Stimulated activated CD8-positive, alpha-beta memory T cell treated with anti-CD3 and anti-CD28 coated beads, Interleukin-15, amount 100 ng/mL, for 1 hour (primary cell): Measurements from ENCODE around the gene TMEM86A.

Experiments
- DNase-seq: peaks from one replicate; pipeline ENCODE4 v3.0.0-alpha.2; 2020; ENCODE audit warnings: low read depth

The TMEM86A gene

DNA sequence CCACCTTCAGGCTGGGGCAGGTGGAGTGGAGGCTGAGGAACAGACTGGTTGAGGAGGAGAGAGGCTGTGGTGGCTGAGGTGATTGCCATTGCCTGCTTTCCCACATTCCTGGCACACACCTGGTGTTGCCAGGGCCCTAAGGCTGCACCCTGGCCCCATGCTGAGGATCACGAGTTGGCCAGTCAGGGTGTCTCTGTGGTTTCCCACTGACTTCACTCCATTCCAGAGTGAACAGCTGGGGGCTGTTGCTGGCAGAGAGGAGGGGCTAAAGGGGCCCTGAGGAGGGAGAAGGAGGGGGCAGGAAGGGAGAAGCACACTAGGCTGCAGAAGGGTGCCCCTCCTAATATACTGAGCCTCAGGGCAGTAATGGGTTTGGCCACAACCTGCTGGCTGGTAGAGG is 1.8 kb downstream of the TMEM86A start:
- no peak for DNase-seq

GRCh38 chr11:18700872-18701271 is 2.3 kb downstream of the TMEM86A start:
- no peak for DNase-seq

GRCh38 chr11:18701614-18702216 is 3.1 kb downstream of the TMEM86A start:
- no peak for DNase-seq

GRCh38 chr11:18703001-18703763 is 4.6 kb downstream of the TMEM86A start:
- DNase-seq: no peak

- no peak for DNase-seq
Observed at GRCh38 chr11:18704045-18704645, 5.6 kb downstream of the TMEM86A start.

DNA sequence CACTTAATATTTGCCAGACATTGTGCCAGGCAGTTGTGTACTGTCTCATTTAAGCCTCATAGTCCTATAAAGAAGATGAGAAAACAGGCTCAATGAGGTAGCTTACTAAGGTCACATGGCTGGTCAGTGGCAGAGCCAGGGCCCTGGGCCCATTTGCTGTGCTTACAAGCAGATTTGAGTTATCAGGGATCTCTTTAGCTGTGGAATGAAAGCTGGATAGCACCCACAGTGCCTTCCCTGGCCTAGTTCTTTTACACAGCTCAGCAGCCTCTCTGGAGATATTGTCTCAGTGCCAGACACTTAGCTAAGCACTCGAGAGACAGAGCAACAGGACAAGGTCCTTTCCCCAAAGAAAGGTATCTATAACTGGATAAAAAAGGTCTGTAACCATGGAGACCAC is 6.1 kb downstream of the TMEM86A start:
- no peak for DNase-seq

GRCh38 chr11:18705651-18706281 is 7.2 kb downstream of the TMEM86A start:
- DNase-seq: no peak

DNA sequence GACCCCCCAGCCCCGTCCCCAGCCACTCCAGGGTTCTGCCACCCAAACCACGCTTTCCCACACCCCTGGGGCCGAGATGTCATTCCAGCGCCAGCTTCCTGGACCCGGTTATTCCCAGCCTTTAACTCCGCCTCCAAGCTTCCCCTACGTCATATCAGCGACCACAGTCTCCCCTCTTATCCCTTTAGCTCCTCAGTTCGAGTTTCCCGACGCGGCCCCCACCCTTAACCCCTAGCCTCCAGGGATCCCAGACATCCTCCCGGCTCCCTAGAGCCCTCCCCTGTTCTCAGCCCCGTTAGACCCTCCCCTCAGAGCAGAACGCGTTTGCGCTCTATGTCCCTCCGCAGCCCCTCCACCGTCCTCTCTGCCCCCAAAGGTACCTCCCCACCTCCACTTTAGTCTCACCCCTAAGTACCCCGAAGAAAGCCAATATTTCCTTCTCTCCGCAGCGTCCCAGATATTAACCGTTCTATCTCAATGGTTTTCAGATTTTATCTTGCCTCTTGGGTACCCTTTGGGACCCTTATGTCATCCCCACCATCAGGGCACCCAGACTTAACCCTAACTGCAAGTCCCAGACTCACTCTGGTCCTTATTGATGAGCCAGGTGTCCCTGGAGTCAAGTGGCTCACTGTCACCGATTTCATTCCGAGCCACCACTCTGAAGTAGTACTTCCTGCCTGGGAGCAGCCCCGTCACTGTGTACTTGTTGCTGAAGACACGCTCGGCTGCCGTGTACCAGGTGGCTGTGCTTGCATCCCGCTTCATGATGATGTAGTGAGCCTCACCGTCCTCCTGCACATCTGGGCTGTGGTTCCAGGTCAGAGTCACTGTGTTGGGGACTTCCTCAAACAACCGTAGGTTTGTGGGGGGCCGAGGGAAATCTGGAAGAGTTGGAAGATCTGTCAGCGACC is 8.0 kb downstream of the TMEM86A start:
- DNase-seq: peak; percentile 20

GRCh38 chr11:18707811-18708340 is 9.3 kb downstream of the TMEM86A start:
- DNase-seq: no peak

- DNase-seq: no peak
Observed at GRCh38 chr11:18709414-18709813, 10.8 kb downstream of the TMEM86A start.

DNA sequence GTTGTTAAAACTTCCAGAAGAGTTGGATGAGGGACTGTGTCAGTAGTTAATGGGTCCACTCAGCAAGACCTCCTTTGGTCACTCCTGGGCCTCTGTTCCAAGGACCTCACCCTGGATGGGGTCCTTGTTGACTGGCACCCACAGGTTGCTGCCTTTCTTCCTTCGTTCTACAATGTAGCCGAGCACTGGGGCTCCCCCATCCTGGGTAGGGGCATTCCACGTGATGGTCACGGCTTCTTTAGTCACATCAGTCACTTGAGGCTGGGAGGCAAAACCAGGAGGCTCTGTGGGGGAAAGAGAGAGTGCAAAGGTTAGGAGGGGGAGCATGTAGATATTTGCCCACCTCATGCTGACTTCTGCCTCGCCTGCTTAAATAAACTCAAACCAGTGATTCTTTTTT is 12.0 kb downstream of the TMEM86A start:
- DNase-seq: no peak

DNA sequence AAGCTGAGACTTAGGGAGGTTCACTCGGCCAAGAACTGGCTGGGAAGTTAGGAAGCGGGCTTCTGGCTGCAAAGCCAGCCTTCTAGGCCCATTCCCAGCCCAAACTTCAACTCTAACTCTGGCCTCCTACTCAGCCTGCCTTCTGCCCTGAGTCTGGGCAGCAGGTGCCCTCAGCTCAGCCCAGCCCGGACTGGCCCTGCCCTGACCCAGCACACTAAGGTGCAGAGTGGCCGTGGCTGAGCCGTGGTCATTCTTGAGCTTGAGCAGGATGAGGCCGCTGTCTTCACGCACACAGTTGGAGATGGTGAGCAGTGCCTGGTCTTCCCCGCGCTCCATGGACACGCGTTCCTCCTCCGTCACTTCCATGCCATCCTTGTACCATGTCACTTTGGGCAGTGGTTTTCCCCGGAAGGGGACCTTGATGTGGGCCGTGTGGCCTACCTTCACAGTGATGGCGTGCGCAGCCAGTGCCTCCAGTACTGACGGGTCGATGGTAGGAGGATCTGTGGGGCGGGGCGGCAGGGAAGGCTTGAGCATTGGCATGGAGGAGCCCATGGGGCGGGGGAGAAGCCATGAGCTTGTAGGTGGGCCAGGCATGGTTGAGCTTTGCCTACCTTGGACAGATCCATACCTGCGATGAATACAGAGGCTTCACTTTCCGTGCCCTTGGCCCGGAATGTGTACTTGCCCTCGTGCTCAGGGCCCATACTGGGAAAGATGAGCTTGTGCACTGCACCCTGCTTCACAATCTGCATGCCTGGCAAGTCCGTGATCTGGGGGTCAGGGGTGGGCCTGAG is 15.3 kb downstream of the TMEM86A start:
- no peak for DNase-seq

DNA sequence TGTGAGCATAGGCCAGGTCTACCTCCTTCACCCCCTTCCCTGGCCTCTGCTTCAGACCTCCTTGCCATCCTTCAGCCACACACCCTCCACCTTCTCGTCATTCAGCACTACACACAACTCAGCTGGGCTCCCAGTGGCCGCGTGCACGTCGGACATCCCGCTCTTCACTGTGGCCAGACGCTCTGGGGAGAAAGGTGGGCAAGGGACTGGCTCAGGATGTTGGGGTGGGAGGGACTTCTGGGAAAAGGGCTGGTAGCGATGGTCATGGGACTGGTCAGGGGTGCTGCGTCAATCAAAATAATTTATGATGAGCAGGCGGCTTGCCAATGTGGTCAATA is 15.8 kb downstream of the TMEM86A start:
- no peak for DNase-seq

DNA sequence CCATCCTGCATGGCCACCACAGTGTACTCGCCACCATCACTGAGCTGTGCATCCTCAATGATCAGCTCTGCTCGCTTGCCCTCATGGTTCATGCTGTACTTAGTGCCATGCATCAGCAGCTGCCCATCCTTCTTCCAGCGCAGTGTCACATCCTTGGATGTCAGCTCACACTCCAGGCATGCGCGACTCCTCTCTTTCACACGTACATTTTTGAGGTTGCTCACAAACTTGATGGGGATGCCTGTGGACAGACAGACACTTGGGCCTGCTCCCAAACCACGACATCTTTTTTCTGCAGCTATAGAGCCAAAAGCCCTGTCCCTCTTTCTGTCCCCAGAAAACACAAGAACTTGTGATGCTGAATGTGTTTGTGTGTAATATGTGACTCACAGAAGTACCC is 16.9 kb downstream of the TMEM86A start:
- no peak for DNase-seq

GRCh38 chr11:18720091-18720807 is 21.7 kb downstream of the TMEM86A start:
- no peak for DNase-seq

- peak; percentile 70 for DNase-seq
Observed at GRCh38 chr11:18720808-18721560, 22.4 kb downstream of the TMEM86A start.

GRCh38 chr11:18721561-18722292 is 23.1 kb downstream of the TMEM86A start:
- DNase-seq: peak; percentile 28

DNA sequence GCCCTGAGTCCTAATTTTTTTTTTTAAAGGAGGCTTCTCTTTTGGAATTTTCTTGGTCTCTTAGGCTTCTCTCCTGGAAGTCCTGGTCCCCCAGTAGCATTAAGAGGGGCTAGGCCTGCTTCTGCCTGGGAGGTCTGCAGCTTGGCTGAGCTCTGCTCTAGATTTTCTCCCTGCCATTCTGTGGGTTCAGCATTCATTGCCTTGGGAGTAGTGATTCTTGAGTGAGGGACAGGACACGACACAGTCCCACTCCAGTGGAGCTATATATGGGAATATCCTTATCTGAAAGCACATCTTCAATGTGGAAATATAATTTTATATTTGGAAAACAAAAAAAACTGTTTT is 23.7 kb downstream of the TMEM86A start:
- no peak for DNase-seq

DNA sequence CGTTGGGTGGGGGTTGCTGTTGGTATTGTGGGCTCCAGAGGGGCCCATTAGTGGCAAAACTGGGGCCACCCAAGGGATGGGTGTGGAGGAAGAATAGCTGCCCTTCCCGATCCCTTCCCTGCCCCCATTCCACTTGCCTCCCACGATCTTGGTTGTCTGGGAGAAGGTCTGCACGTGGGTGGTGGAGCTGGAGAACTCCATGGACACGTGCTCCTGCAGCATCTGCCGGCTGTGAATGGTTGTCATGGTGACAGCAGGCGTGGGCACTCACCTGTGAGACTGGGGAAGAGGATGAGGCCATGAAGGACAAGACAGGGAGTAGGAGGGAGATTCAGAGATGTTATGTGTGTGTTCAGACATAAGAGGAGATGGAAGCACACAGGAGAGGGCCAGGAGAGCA is 25.4 kb downstream of the TMEM86A start:
- no peak for DNase-seq
